ENCODE data around the gene ADAP2.

DNA sequence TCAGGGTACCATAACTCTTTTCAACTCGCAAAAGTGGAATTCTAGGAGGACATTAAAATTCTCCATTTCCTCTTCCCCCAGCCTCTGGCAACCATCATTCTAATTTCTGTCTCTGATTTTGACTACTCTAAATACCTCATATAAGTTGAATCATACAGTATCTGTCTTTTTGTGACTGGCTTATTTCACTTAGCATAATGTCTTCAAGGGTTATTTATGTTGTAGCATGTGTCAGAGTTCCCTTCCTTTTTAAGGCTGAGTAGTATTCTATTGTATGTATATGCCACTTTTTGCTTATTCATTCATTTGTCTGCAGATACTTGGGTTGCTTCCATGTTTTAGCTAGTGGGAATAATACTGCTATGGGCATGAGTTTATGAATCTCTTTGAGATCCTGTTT lies 61.1 kb downstream of the ADAP2 start:
- TF ChIP-seq, protein P1, sequence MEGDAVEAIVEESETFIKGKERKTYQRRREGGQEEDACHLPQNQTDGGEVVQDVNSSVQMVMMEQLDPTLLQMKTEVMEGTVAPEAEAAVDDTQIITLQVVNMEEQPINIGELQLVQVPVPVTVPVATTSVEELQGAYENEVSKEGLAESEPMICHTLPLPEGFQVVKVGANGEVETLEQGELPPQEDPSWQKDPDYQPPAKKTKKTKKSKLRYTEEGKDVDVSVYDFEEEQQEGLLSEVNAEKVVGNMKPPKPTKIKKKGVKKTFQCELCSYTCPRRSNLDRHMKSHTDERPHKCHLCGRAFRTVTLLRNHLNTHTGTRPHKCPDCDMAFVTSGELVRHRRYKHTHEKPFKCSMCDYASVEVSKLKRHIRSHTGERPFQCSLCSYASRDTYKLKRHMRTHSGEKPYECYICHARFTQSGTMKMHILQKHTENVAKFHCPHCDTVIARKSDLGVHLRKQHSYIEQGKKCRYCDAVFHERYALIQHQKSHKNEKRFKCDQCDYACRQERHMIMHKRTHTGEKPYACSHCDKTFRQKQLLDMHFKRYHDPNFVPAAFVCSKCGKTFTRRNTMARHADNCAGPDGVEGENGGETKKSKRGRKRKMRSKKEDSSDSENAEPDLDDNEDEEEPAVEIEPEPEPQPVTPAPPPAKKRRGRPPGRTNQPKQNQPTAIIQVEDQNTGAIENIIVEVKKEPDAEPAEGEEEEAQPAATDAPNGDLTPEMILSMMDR (conservative IDR thresholded peaks at IDR 0.05 in 1 of 2, IDR thresholded peaks at IDR 0.05 in 1 of 2; ENCODE audit: low read depth in 1 of 2, low read length in 2 of 2), result no peak
- TF ChIP-seq EZH2 (IDR thresholded peaks at IDR 0.05; ENCODE audit: low read length, missing control alignments), result no peak
